A673 (cell line): ENCODE measurements around the gene RRP8. TPM values are rescaled to one million over a fixed set of nuclear protein-coding genes. Genes with fewer than 3 reads are reported as not detected.

Experiments
- BruUV-seq: library from RNA; stranded (reverse); fragments of 400-500 nt; replicated peaks from 2 replicates; lab custom pipeline; 2021; lab: Mats Ljungman, UMichigan
- CTCF ChIA-PET: fragments of 300-600 bp; sonication (Branson Sonifier 250); formaldehyde crosslinking; loops from one replicate; lab custom pipeline; 2022; ENCODE audit warnings: antibody characterized with exemption; lab: Charles Lee
- POLR2A ChIA-PET: fragments of 300-600 bp; sonication (Branson Sonifier 250); formaldehyde crosslinking; loops from one replicate; lab custom pipeline; 2022; ENCODE audit warnings: antibody characterized with exemption; ENCODE audit not compliant: low non-redundant PET; lab: Charles Lee
- DNase-seq: peaks from one replicate; pipeline ENCODE4 v3.0.0-alpha.2; 2015; ENCODE audit warnings: low spot score
- H3K27ac ChIP-seq: fragments of 200-600 bp; sonication (generic); 2 replicates; pipeline ENCODE4 v1.5.1; 2016; ENCODE audit warnings: mixed run types, low read depth, mild to moderate bottlenecking, mixed read lengths, antibody characterized with exemption, low read length; ENCODE audit not compliant: poor library complexity, severe bottlenecking
- H3K27me3 ChIP-seq: fragments of 200-600 bp; sonication (generic); replicated peaks from 2 replicates; pipeline ENCODE4 v1.6.1; 2017; ENCODE audit warnings: mixed run types, low read depth, mild to moderate bottlenecking, mixed read lengths, antibody characterized with exemption, low read length; ENCODE audit not compliant: insufficient read depth, poor library complexity
- H3K36me3 ChIP-seq: fragments of 200-600 bp; sonication (generic); 2 replicates; pipeline ENCODE4 v1.6.1; 2016; ENCODE audit warnings: mixed run types, mild to moderate bottlenecking, mixed read lengths, antibody characterized with exemption, low read length; ENCODE audit not compliant: insufficient read depth, poor library complexity, severe bottlenecking
- H3K4me1 ChIP-seq: fragments of 200-600 bp; sonication (generic); 2 replicates; pipeline ENCODE4 v1.6.1; 2017; ENCODE audit warnings: mixed run types, mild to moderate bottlenecking, mixed read lengths, antibody characterized with exemption, low read length; ENCODE audit not compliant: insufficient read depth, poor library complexity, severe bottlenecking
- H3K4me3 ChIP-seq: fragments of 200-600 bp; sonication (generic); 2 replicates; pipeline ENCODE4 v1.5.1; 2016; ENCODE audit warnings: low read depth, mixed run types, mild to moderate bottlenecking, mixed read lengths, low read length; ENCODE audit not compliant: poor library complexity, severe bottlenecking
- H3K9me3 ChIP-seq: fragments of 200-600 bp; sonication (generic); 2 replicates; pipeline ENCODE4 v1.6.1; 2016; ENCODE audit warnings: mixed run types, low read depth, mild to moderate bottlenecking, mixed read lengths, antibody characterized with exemption, low read length; ENCODE audit not compliant: poor library complexity, severe bottlenecking
- EZH2 ChIP-seq: fragments of 200-600 bp; sonication (generic); IDR thresholded peaks from 2 replicates; pipeline ENCODE4 v1.6.1; 2017; ENCODE audit warnings: borderline replicate concordance, low read depth, mild to moderate bottlenecking, mixed read lengths, antibody characterized with exemption, low read length; ENCODE audit not compliant: poor library complexity, severe bottlenecking
- intact Hi-C: fragments of 100-400 bp; cut with micrococcal nuclease; formaldehyde crosslinking; loops from one replicate; pipeline ENCODE4 v1.10.0; 2022; ENCODE audit not compliant: unreplicated experiment
- total RNA-seq: library from RNA; stranded (reverse); gene quantifications from 2 replicates; pipeline ENCODE4 v1.2.3, GENCODE V29; 2021
- TF ChIP-seq, protein P1 (sequence below): fragments of 300-800, 200-600 bp; sonication (generic); conservative IDR thresholded peaks from 2 replicates; pipeline ENCODE4 v1.5.1; 2017; ENCODE audit warnings: low read depth, mild to moderate bottlenecking, antibody characterized with exemption, low read length, moderate library complexity, mixed read lengths

Gene RRP8
- total RNA-seq, 1 experiment from 2014 or later, result 21.6 TPM

DNA sequence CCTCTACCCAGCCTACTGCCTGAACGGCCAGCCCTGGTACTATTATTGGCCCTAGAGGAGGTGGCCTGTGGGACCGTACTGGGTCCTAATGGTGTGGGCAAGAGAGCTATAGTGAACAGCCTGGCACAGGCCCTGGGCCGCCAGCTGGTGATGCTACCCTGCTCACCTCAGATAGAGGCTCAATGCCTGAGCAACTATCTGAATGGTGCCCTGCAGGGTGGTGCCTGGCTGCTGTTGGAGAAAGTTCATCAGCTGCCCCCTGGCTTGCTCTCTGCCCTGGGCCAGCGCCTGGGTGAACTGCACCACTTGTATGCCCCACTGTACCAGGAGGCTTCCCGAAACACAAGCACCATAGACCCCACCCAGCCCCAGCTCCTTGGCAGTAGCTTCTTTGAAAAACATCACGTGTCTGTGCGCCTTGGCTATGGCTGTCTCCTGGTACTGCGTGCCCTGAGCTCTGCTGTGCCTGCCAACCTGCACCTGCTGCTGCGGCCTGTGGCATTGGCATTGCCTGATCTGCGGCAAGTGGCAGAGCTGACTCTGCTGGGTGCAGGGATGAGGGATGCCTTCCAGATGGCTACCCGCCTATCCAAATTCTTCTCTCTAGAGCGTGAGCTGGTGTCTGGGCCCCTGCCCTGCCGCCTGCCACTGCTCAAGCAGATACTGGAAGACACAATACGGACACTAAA is 57.4 kb downstream of the RRP8 start:
- no peaks in the 10 kb centered on the region for H3K9me3 ChIP-seq
- CTCF ChIA-PET, result no interaction called here
- no peaks in the 10 kb centered on the region for H3K36me3 ChIP-seq
- H3K27ac ChIP-seq, result no peak overlapping the region
- no peak overlapping the region for H3K4me3 ChIP-seq
- intact Hi-C loops, result no loop called here
- H3K27me3 ChIP-seq, result no peaks in the 10 kb centered on the region
- DNase-seq, result no peak
- no peak for TF ChIP-seq EZH2
- TF ChIP-seq, protein P1, sequence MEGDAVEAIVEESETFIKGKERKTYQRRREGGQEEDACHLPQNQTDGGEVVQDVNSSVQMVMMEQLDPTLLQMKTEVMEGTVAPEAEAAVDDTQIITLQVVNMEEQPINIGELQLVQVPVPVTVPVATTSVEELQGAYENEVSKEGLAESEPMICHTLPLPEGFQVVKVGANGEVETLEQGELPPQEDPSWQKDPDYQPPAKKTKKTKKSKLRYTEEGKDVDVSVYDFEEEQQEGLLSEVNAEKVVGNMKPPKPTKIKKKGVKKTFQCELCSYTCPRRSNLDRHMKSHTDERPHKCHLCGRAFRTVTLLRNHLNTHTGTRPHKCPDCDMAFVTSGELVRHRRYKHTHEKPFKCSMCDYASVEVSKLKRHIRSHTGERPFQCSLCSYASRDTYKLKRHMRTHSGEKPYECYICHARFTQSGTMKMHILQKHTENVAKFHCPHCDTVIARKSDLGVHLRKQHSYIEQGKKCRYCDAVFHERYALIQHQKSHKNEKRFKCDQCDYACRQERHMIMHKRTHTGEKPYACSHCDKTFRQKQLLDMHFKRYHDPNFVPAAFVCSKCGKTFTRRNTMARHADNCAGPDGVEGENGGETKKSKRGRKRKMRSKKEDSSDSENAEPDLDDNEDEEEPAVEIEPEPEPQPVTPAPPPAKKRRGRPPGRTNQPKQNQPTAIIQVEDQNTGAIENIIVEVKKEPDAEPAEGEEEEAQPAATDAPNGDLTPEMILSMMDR, result no peak
- POLR2A ChIA-PET, result no interaction called here
- no peaks in the 10 kb centered on the region for H3K4me1 ChIP-seq
- BruUV-seq, result no TSS peak

Other genes starting within 250 kb of the RRP8 start
- 126 and 176 TPM in 2 replicates for gene SMPD1, start 213.1 kb downstream of the RRP8 start, total RNA-seq
- gene APBB1, start 184.5 kb downstream of the RRP8 start, total RNA-seq, result 81.1 and 83.8 TPM in 2 replicates
- gene HPX, start 162.6 kb downstream of the RRP8 start, total RNA-seq, result 4.4 and 4.5 TPM in 2 replicates
- gene TRIM3, start 129.7 kb downstream of the RRP8 start, total RNA-seq, result 34.2 and 37.1 TPM in 2 replicates
- 57.7 and 65.0 TPM in 2 replicates for gene ARFIP2, start 122.3 kb downstream of the RRP8 start, total RNA-seq
- gene TIMM10B, start 122.1 kb downstream of the RRP8 start, total RNA-seq, result 30.7 and 40.3 TPM in 2 replicates
- gene DNHD1, start 106.3 kb downstream of the RRP8 start, total RNA-seq, result 20.1 and 20.6 TPM in 2 replicates
- gene ILK, start 158 bp upstream of the RRP8 start, total RNA-seq, result 85.2 and 86.5 TPM in 2 replicates
- gene TAF10, start 8.6 kb upstream of the RRP8 start, total RNA-seq, result 108 and 112 TPM in 2 replicates
- gene TPP1, start 15.8 kb upstream of the RRP8 start, total RNA-seq, result 42.2 and 53.0 TPM in 2 replicates
- 17.6 and 20.1 TPM in 2 replicates for gene DCHS1, start 52.2 kb upstream of the RRP8 start, total RNA-seq
- 82.5 and 98.5 TPM in 2 replicates for gene MRPL17, start 79.7 kb upstream of the RRP8 start, total RNA-seq
- gene OR2AG2, start 168.4 kb upstream of the RRP8 start, total RNA-seq, result not detected in 2 replicates
- not detected in 2 replicates for gene OR2AG1, start 179.4 kb upstream of the RRP8 start, total RNA-seq
- gene OR6A2, start 196.1 kb upstream of the RRP8 start, total RNA-seq, result not detected in 2 replicates
- gene OR10A5, start 242.1 kb upstream of the RRP8 start, total RNA-seq, result not detected in 2 replicates